Naive thymus-derived CD4-positive, alpha-beta T cell (primary cell): ENCODE results near the gene WNT3A. TPM values are rescaled to one million over a fixed set of nuclear protein-coding genes. Genes with fewer than 3 reads are reported as not detected.
"Not testable (repeated sequence)": the region's sequence is repeated elsewhere in the genome, so short reads cannot be mapped to it uniquely, and the experiment has no call there.

Experiments used
- ATAC-seq: fragments of 150-1000 bp; cut with Tn5 transposase; 2 replicates; pipeline ENCODE4 v1.10.0; 2021; ENCODE audit warnings: mild to moderate bottlenecking, moderate library complexity
- CTCF ChIA-PET: fragments of 350-600 bp; sonication (Branson Sonifier 250); formaldehyde crosslinking; loops from one replicate; lab custom pipeline; 2021; ENCODE audit warnings: antibody characterized with exemption; lab: Charles Lee
- POLR2A ChIA-PET: fragments of 350-600 bp; sonication (Branson Sonifier 250); formaldehyde crosslinking; loops from one replicate; lab custom pipeline; 2021; ENCODE audit warnings: antibody characterized with exemption, inconsistent platforms; lab: Charles Lee
- DNase-seq, 9 donors: peaks; one replicate each; pipeline versions ENCODE4 v3.0.0 to v3.0.0-alpha.2; 2020 to 2022; ENCODE audit warnings: mixed read lengths in 1 of 9
- H3K27ac ChIP-seq: one replicate; pipeline ENCODE4 v1.7.0; 2013; ENCODE audit warnings: mild to moderate bottlenecking, low read depth, low read length, moderate library complexity
- H3K27me3 ChIP-seq, 2 donors: one replicate each; pipeline ENCODE4 v1.7.0; 2013; ENCODE audit warnings: low read length in 2 of 2, mild to moderate bottlenecking in 2 of 2, moderate library complexity in 2 of 2; ENCODE audit not compliant: control insufficient read depth in 2 of 2, insufficient read depth in 2 of 2
- H3K36me3 ChIP-seq, 3 experiments: 1 replicate in 2 of 3; 2 replicates in 1 of 3; pipeline ENCODE4 v1.7.0; 2013; ENCODE audit warnings: low read length in 3 of 3, mild to moderate bottlenecking in 3 of 3, moderate library complexity in 1 of 3; ENCODE audit not compliant: insufficient read depth in 3 of 3, control insufficient read depth in 2 of 3
- H3K4me1 ChIP-seq, 2 donors: one replicate each; pipeline ENCODE4 v1.7.0; 2013; ENCODE audit warnings: low read length in 2 of 2, mild to moderate bottlenecking in 2 of 2, moderate library complexity in 1 of 2; ENCODE audit not compliant: control insufficient read depth in 2 of 2, insufficient read depth in 2 of 2
- H3K4me3 ChIP-seq: 2 replicates; pipeline ENCODE4 v1.7.0; 2013; ENCODE audit warnings: mild to moderate bottlenecking, low read length
- H3K9me3 ChIP-seq, 3 experiments: 1 replicate in 2 of 3; 2 replicates in 1 of 3; pipeline ENCODE4 v1.7.0; 2013; ENCODE audit warnings: low read length in 3 of 3; ENCODE audit not compliant: control insufficient read depth in 2 of 3
- H3K27ac Mint-ChIP-seq, 9 donors: one replicate each; pipeline ENCODE4 v1.8.0; 2020 to 2022; ENCODE audit warnings: mixed read lengths in 9 of 9, mild to moderate bottlenecking in 8 of 9, moderate library complexity in 5 of 9, inconsistent platforms in 2 of 9
- H3K27me3 Mint-ChIP-seq, 5 donors: one replicate each; pipeline ENCODE4 v1.8.0; 2021 to 2022; ENCODE audit warnings: mixed read lengths in 5 of 5, mild to moderate bottlenecking in 1 of 5
- H3K36me3 Mint-ChIP-seq, 5 donors: one replicate each; pipeline ENCODE4 v1.8.0; 2020 to 2022; ENCODE audit warnings: mixed read lengths in 5 of 5, mild to moderate bottlenecking in 3 of 5, inconsistent platforms in 1 of 5
- H3K4me1 Mint-ChIP-seq, 7 donors: one replicate each; pipeline ENCODE4 v1.8.0; 2020 to 2022; ENCODE audit warnings: mixed read lengths in 7 of 7, mild to moderate bottlenecking in 3 of 7, inconsistent platforms in 1 of 7
- H3K4me3 Mint-ChIP-seq, 10 donors: one replicate each; pipeline ENCODE4 v1.8.0; 2020 to 2022; ENCODE audit warnings: mild to moderate bottlenecking in 10 of 10, mixed read lengths in 10 of 10, moderate library complexity in 6 of 10, inconsistent platforms in 2 of 10
- H3K9me3 Mint-ChIP-seq, 11 donors: one replicate each; pipeline ENCODE4 v1.8.0; 2020 to 2022; ENCODE audit warnings: mixed read lengths in 11 of 11, mild to moderate bottlenecking in 4 of 11, inconsistent platforms in 1 of 11, moderate library complexity in 1 of 11
- intact Hi-C, 2 donors: fragments of 100-400 bp; cut with micrococcal nuclease; formaldehyde crosslinking; loops; one replicate each; pipeline ENCODE4 v1.15.1; 2023
- polyA plus RNA-seq, 2 donors: library from polyadenylated mRNA; unstranded; fragments of 300-500 nt; fragmentation: Illumina TruSeq; gene quantifications; one replicate each; pipeline ENCODE4 v1.2.3, GENCODE V29; 2021
- total RNA-seq, 6 experiments: library from RNA in 5 of 6; stranded (reverse) in 5 of 6; gene quantifications; 1 replicate in 5 of 6; 2 replicates in 1 of 6; pipeline ENCODE4 v1.2.3 and lab custom pipeline; 2021 to 2026

The WNT3A gene
- total and polyA plus RNA-seq, 7 experiments from 2014 or later: not detected

DNA sequence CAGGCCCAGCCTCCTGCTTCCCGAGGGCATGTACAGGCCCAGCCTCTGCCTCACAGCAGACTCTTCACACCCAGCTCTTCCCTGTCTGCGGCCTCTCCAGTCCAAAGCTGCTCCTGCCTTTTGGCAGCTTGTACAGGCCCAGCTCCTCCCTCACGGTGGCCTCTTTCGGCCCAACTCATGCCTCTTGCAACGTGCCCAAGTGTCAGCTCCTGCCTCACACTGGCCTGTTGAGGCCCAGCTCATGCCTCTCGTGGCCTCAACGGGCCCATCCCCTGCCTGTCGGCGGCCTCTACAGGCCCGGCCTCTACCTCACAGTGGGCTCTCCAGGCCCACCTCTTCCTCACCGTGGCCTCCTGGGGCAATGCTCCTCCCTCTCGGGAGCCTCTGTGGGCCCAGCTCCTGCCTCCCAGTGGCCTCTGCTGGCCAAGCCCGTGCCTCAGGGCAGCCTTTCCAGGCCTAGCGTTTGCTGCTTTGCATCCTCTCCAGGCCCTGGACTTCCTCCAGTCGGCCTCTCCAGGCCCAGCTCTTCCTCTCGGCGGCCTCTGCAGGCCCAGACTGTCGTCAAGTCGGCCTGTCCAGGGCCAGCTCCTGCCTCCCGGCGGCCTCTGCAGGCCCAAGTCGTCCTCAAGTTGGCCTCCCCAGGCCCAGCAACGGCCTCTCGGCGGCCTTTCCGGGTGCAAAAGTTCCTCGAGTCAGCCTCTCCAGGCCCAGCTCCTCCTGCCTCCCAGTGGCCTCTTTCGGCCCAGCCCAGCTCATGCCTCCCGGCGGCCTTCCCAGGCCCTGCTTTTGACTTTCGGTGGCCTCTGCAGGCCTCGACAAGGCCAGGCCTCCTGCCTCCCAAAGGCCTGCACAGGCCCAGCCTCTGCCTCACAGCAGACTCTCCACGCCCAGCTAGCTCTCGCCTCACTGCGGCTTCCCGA, 36.5 kb upstream of the WNT3A start:
- ATAC-seq, H3K4me3 ChIP-seq, H3K4me1 ChIP-seq, DNase-seq, H3K27me3 ChIP-seq, POLR2A ChIA-PET, H3K27me3 Mint-ChIP-seq, H3K36me3 Mint-ChIP-seq, H3K36me3 ChIP-seq, H3K27ac Mint-ChIP-seq, H3K4me1 Mint-ChIP-seq, H3K27ac ChIP-seq, intact Hi-C loops, H3K4me3 Mint-ChIP-seq, H3K9me3 Mint-ChIP-seq, H3K9me3 ChIP-seq: not testable (repeated sequence)
- CTCF ChIA-PET: interaction anchor here (0.6 kb wide), 1 partner anchor 485 kb away, joined by 3 read pairs; no protein-coding TSS in a partner anchor

DNA sequence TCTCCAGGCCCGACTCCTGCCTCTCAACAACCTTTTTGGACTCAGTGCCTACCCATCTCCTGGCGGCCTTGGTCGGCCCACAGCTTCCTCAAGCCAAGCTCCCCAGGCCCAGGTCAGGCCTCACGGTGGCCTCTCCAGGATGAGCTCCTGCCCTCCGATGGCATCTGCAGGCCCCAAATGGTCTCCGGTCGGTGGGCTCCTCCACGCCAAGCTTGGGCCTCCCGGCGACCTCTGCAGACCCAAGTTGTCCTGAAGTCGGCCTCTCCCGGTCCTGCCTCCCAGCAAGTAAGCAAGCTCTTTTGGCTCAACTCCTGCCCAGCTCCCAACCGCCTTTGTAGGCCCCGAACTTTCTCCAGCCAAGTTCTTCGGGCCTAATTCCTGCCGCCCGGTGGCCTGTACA, 35.6 kb upstream of the WNT3A start:
- POLR2A ChIA-PET: interaction anchor here (1.0 kb wide), 1 partner anchor 197 kb away, joined by 3 read pairs; no protein-coding TSS in a partner anchor
- H3K36me3 Mint-ChIP-seq, H3K9me3 ChIP-seq, H3K4me3 Mint-ChIP-seq, H3K27ac ChIP-seq, H3K9me3 Mint-ChIP-seq, H3K27me3 Mint-ChIP-seq, H3K36me3 ChIP-seq, DNase-seq, intact Hi-C loops, H3K4me1 ChIP-seq, H3K27ac Mint-ChIP-seq, ATAC-seq, H3K27me3 ChIP-seq, CTCF ChIA-PET, H3K4me1 Mint-ChIP-seq, H3K4me3 ChIP-seq: not testable (repeated sequence)

DNA sequence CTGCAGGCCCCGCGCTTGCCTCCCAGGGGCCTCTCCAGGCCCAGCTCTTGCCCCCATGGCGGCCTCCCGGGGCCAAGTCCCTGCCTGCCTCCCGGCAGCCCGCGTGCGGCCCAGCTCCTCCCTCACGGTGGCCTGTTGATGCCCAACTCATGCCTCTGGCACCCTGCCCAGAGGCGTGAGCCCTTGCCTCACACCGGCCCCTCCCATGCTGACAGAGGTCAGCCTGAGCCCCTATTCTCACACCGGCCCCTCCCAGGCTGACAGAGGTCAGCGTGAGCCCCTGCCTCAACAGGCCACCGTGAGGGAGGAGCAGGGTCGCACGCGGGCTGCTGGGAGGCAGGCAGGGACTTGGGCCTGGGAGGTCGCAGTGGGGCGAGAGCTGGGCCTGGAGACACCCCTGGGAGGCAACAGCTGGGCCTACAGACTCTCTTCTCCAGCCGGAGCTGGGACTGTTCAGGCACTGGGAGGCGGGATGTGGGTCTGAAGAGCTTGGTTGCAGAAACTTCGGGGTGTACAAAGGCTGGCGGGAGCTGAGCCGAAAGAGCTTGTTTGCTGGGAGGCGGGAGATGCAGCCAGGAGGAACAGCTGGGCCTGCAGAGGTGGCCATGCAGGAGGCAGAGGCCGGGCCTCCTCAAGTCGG, 35.0 kb upstream of the WNT3A start:
- H3K4me3 ChIP-seq, H3K27ac ChIP-seq, H3K9me3 Mint-ChIP-seq, H3K27me3 ChIP-seq, H3K36me3 ChIP-seq, H3K9me3 ChIP-seq, H3K27me3 Mint-ChIP-seq, ATAC-seq, CTCF ChIA-PET, H3K4me1 ChIP-seq, DNase-seq, intact Hi-C loops, H3K36me3 Mint-ChIP-seq, H3K4me1 Mint-ChIP-seq, H3K27ac Mint-ChIP-seq, H3K4me3 Mint-ChIP-seq: not testable (repeated sequence)
- POLR2A ChIA-PET: interaction anchor here (1.0 kb wide), 1 partner anchor 198 kb away, joined by 3 read pairs; no protein-coding TSS in a partner anchor

DNA sequence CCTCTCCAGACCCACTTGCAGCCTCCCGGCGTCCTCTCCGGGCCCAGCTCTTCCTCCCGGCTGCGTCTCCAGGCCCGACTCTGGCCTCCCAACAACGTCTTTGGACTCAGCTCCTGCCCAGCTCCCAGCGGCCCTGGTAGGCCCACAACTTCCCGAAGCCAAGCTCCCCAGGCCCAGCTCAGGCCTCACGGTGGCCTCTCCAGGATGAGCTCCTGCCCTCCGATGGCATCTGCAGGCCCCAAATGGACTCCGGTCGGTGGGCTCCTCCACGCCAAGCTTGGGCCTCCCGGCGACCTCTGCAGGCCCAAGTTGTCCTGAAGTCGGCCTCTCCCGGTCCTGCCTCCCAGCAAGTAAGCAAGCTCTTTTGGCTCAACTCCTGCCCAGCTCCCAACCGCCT, 34.5 kb upstream of the WNT3A start:
- ATAC-seq, H3K9me3 Mint-ChIP-seq, H3K27ac Mint-ChIP-seq, H3K36me3 ChIP-seq, H3K36me3 Mint-ChIP-seq, intact Hi-C loops, H3K4me1 ChIP-seq, H3K4me3 Mint-ChIP-seq, CTCF ChIA-PET, POLR2A ChIA-PET, H3K4me3 ChIP-seq, H3K9me3 ChIP-seq, H3K27me3 ChIP-seq, DNase-seq, H3K27me3 Mint-ChIP-seq, H3K4me1 Mint-ChIP-seq, H3K27ac ChIP-seq: not testable (repeated sequence)

DNA sequence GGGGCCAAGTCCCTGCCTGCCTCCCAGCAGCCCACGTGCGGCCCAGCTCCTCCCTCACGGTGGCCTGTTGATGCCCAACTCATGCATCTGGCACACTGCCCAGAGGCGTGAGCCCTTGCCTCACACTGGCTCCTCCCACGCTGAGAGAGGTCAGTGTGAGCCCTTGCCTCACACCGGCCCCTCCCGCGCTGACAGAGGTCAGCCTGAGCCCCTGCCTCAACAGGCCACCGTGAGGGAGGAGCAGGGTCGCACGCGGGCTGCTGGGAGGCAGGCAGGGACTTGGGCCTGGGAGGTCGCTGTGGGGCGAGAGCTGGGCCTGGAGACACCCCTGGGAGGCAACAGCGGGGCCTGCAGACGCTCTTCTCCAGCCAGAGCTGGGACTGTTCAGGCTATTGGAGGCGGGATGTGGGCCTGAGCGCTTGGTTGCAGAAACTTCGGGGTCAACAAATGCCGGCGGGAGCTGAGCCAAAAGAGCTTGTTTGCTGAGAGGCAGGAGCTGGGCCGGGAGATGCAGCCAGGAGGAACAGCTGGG, 33.9 kb upstream of the WNT3A start:
- H3K36me3 ChIP-seq, H3K36me3 Mint-ChIP-seq, POLR2A ChIA-PET, CTCF ChIA-PET, intact Hi-C loops, H3K27ac ChIP-seq, H3K4me3 ChIP-seq, H3K4me1 ChIP-seq, H3K4me1 Mint-ChIP-seq, H3K9me3 ChIP-seq, DNase-seq, H3K9me3 Mint-ChIP-seq, ATAC-seq, H3K4me3 Mint-ChIP-seq, H3K27me3 ChIP-seq, H3K27me3 Mint-ChIP-seq, H3K27ac Mint-ChIP-seq: not testable (repeated sequence)

DNA sequence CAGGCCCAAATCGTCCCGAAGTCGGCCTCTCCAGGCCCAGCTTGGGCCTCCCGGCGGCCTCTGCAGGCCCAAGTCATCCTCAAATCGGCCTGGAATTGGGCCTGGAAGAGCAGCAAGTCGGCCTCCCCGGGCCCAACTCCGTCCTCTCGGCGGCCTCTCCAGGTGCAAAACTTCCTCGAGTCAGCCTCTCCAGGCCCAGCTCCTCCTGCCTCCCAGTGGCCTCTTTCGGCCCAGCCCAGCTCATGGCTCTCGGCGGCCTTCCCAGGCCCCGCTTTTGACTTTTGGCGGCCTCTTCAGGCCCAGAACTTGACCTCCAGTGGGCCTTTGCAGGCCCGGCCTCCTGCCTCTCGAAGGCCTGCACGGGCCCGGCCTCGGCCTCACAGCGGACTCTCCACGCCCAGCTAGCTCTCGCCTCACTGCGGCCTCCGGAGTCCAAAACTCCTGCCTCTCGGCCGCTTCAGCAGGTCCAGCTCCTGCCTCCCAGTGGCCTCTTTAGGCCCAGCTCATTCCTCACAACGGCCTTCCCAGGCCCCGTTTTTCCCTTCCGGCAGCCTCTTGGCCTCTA, 33.0 kb upstream of the WNT3A start:
- H3K4me1 ChIP-seq, H3K27ac ChIP-seq, H3K27me3 ChIP-seq, DNase-seq, H3K4me3 Mint-ChIP-seq, H3K9me3 Mint-ChIP-seq, H3K36me3 ChIP-seq, H3K9me3 ChIP-seq, ATAC-seq, H3K36me3 Mint-ChIP-seq, CTCF ChIA-PET, H3K27me3 Mint-ChIP-seq, H3K27ac Mint-ChIP-seq, H3K4me3 ChIP-seq, POLR2A ChIA-PET, H3K4me1 Mint-ChIP-seq, intact Hi-C loops: not testable (repeated sequence)
